CD4-positive, alpha-beta T cell (primary cell): ENCODE data around the gene ANXA3. TPM values are rescaled to one million over a fixed set of nuclear protein-coding genes. Genes with fewer than 3 reads are reported as not detected.
A peak's percentile ranks its signal among the peaks of the same experiment; 100 is the strongest.

ENCODE experiments used
- ATAC-seq: fragments of 200-7000 bp; cut with Tn5 transposase; one replicate; pipeline ENCODE4 v1.10.0; 2022; ENCODE audit warnings: mild to moderate bottlenecking; ENCODE audit not compliant: poor library complexity
- CTCF ChIA-PET: fragments of 350-600 bp; sonication (Branson Sonifier 250); formaldehyde crosslinking; loops from one replicate; lab custom pipeline; 2021; ENCODE audit warnings: antibody characterized with exemption, inconsistent platforms; lab: Charles Lee
- POLR2A ChIA-PET: fragments of 350-600 bp; sonication (Branson Sonifier 250); formaldehyde crosslinking; loops from one replicate; lab custom pipeline; 2021; ENCODE audit warnings: antibody characterized with exemption, inconsistent platforms; lab: Charles Lee
- DNase-seq, 14 experiments: peaks; one replicate each; pipeline ENCODE4 v3.0.0-alpha.2; 2013 to 2020; ENCODE audit warnings: mixed read lengths in 2 of 14
- H3K27ac ChIP-seq, 2 donors: one replicate each; pipeline versions ENCODE4 v1.5.1 to v1.7.0; 2013; ENCODE audit warnings: low read length in 2 of 2, low read depth in 1 of 2, mild to moderate bottlenecking in 1 of 2
- H3K27me3 ChIP-seq, 2 experiments: 1 replicate in 1 of 2; 2 replicates in 1 of 2; pipeline versions ENCODE4 v1.6.1 to v1.7.0; 2013; ENCODE audit warnings: low read length in 2 of 2, control low read depth in 1 of 2, mild to moderate bottlenecking in 1 of 2, moderate library complexity in 1 of 2; ENCODE audit not compliant: insufficient read depth in 2 of 2, control insufficient read depth in 1 of 2
- H3K36me3 ChIP-seq: one replicate; pipeline ENCODE4 v1.6.1; 2013; ENCODE audit warnings: low read length, control low read depth; ENCODE audit not compliant: insufficient read depth
- H3K4me1 ChIP-seq: one replicate; pipeline ENCODE4 v1.6.1; 2013; ENCODE audit warnings: low read length, control low read depth; ENCODE audit not compliant: insufficient read depth
- H3K4me3 ChIP-seq: one replicate; pipeline ENCODE4 v1.5.1; 2013; ENCODE audit warnings: mild to moderate bottlenecking, low read length, moderate library complexity
- H3K9me3 ChIP-seq, 2 experiments: 1 replicate in 1 of 2; 2 replicates in 1 of 2; pipeline versions ENCODE4 v1.6.1 to v1.7.0; 2013; ENCODE audit warnings: low read length in 2 of 2, mild to moderate bottlenecking in 2 of 2, control low read depth in 1 of 2, moderate library complexity in 1 of 2; ENCODE audit not compliant: control insufficient read depth in 1 of 2, insufficient read depth in 1 of 2
- H3K27ac Mint-ChIP-seq: one replicate; pipeline ENCODE4 v1.8.0; 2020; ENCODE audit warnings: mixed read lengths
- H3K27me3 Mint-ChIP-seq: one replicate; pipeline ENCODE4 v1.8.0; 2021; ENCODE audit warnings: mixed read lengths
- H3K36me3 Mint-ChIP-seq: one replicate; pipeline ENCODE4 v1.8.0; 2021; ENCODE audit warnings: low read depth, mixed read lengths
- H3K4me1 Mint-ChIP-seq: one replicate; pipeline ENCODE4 v1.8.0; 2021; ENCODE audit warnings: low read depth, mixed read lengths
- H3K4me3 Mint-ChIP-seq: one replicate; pipeline ENCODE4 v1.8.0; 2020; ENCODE audit warnings: mild to moderate bottlenecking, mixed read lengths
- H3K9me3 Mint-ChIP-seq: one replicate; pipeline ENCODE4 v1.8.0; 2020; ENCODE audit warnings: mixed read lengths
- CTCF ChIP-seq: fragments of 200-600 bp; IDR thresholded peaks from one replicate; pipeline ENCODE4 v1.8.0; 2022; ENCODE audit warnings: antibody characterized with exemption, mild to moderate bottlenecking
- intact Hi-C, 2 experiments: fragments of 100-400 bp; cut with DNase I in 1 of 2; cut with micrococcal nuclease in 1 of 2; formaldehyde crosslinking; loops; one replicate each; pipeline versions ENCODE4 v1.15.1 to v1.9.0; 2023 to 2025; cut with DNase I, micrococcal nuclease
- total RNA-seq, 174 experiments: library from RNA in 2 of 174; stranded (reverse) in 2 of 174; gene quantifications; one replicate each; pipeline ENCODE4 v1.2.3 and lab custom pipeline; 2021 to 2026

The ANXA3 gene
- total RNA-seq, 2 experiments from 2014 or later, result not detected

- no peaks in the 10 kb centered on the region for H3K27me3 Mint-ChIP-seq
- no peak for ATAC-seq
- Histone ChIP-seq H3K27me3 (no peaks in the 10 kb centered on the region), H3K4me3 (no peak overlapping the region), H3K4me1 (peaks cover 4% of the 10 kb centered on the region), H3K36me3 (no peaks in the 10 kb centered on the region), H3K9me3 (no peaks in the 10 kb centered on the region), H3K27ac (no peak overlapping the region)
- H3K36me3 Mint-ChIP-seq, result no peaks in the 10 kb centered on the region
- ChIA-PET POLR2A (no interaction called here), CTCF (no interaction called here)
- H3K9me3 Mint-ChIP-seq, result no peaks in the 10 kb centered on the region
- peak overlapping the region; percentile 37 for H3K27ac Mint-ChIP-seq
- H3K4me3 Mint-ChIP-seq, result no peak overlapping the region
- intact Hi-C loops, result loop anchor here (1.0 kb wide), 1 partner anchor 252 kb away; no protein-coding TSS in a partner anchor
- H3K4me1 Mint-ChIP-seq, result peaks cover 61% of the 10 kb centered on the region
- TF ChIP-seq CTCF, result peak; percentile 49
- peak in 4 of 14 experiments; percentile 22 to 38 (median 33) for DNase-seq
Observed at GRCh38 chr4:78612398-78613178, 61.0 kb downstream of the ANXA3 start.

- POLR2A ChIA-PET, result interaction anchor here (1.3 kb wide), 1 partner anchor 31 kb away, joined by 4 read pairs; no protein-coding TSS in a partner anchor
Observed at GRCh38 chr4:78613522-78614321, 62.2 kb downstream of the ANXA3 start.

More at GRCh38 chr4:78613522-78614321, 62.2 kb downstream of the ANXA3 start:
- H3K4me3 Mint-ChIP-seq, result no peak overlapping the region
- H3K4me1 ChIP-seq, result peaks cover 4% of the 10 kb centered on the region
- H3K9me3 Mint-ChIP-seq, result no peaks in the 10 kb centered on the region
- CTCF ChIA-PET, result no interaction called here
- H3K4me1 Mint-ChIP-seq, result peaks cover 57% of the 10 kb centered on the region
- no peaks in the 10 kb centered on the region for H3K36me3 Mint-ChIP-seq
- H3K9me3 ChIP-seq, result no peaks in the 10 kb centered on the region
- DNase-seq (no peak), ATAC-seq (no peak)
- TF ChIP-seq CTCF, result no peak
- H3K27me3 ChIP-seq, result no peaks in the 10 kb centered on the region
- no peaks in the 10 kb centered on the region for H3K27me3 Mint-ChIP-seq
- no peak overlapping the region for H3K27ac ChIP-seq
- peak overlapping the region; percentile 37 for H3K27ac Mint-ChIP-seq
- H3K36me3 ChIP-seq, result no peaks in the 10 kb centered on the region
- no peak overlapping the region for H3K4me3 ChIP-seq
- intact Hi-C loops, result loop anchor here in 1 of 2 experiments (1.0 kb wide), 1 partner anchor 251 kb away; no protein-coding TSS in a partner anchor
